Smooth muscle cell (in vitro differentiated cells): ENCODE data around the gene CCDC86. TPM values are rescaled to one million over a fixed set of nuclear protein-coding genes. Genes with fewer than 3 reads are reported as not detected.

Experiments used
- DNase-seq: peaks from one replicate; lab custom pipeline; 2025; ENCODE audit not compliant: unreplicated experiment; lab: John Stamatoyannopoulos, UW
- H2AFZ ChIP-seq: fragments of 200-600 bp; sonication (generic); 2 replicates; pipeline ENCODE4 v1.6.0; 2016; ENCODE audit warnings: antibody characterized with exemption, low read depth, mild to moderate bottlenecking
- H3F3A ChIP-seq: fragments of 200-600 bp; sonication (generic); 2 replicates; pipeline ENCODE4 v1.6.0; 2017; ENCODE audit warnings: antibody characterized with exemption, low read depth
- H3K27ac ChIP-seq: fragments of 200-600 bp; sonication (generic); 2 replicates; pipeline ENCODE4 v1.5.1; 2016; ENCODE audit warnings: low read depth, mild to moderate bottlenecking
- H3K27me3 ChIP-seq: fragments of 200-600 bp; sonication (generic); 2 replicates; pipeline ENCODE4 v1.6.1; 2016; ENCODE audit warnings: low read depth, mild to moderate bottlenecking
- H3K36me3 ChIP-seq: fragments of 200-600 bp; sonication (generic); 2 replicates; pipeline ENCODE4 v1.5.1; 2016; ENCODE audit warnings: low read depth
- H3K4me1 ChIP-seq: fragments of 200-600 bp; sonication (generic); 2 replicates; pipeline ENCODE4 v1.5.1; 2016; ENCODE audit warnings: low read depth
- H3K4me2 ChIP-seq: fragments of 200-600 bp; sonication (generic); 2 replicates; pipeline ENCODE4 v1.6.0; 2016; ENCODE audit warnings: mild to moderate bottlenecking
- H3K4me3 ChIP-seq: fragments of 200-600 bp; sonication (generic); 2 replicates; pipeline ENCODE4 v1.5.1; 2016; ENCODE audit warnings: mild to moderate bottlenecking
- H3K79me2 ChIP-seq: fragments of 200-600 bp; sonication (generic); 2 replicates; pipeline ENCODE4 v1.6.0; 2016; ENCODE audit warnings: low read depth, mild to moderate bottlenecking
- H3K9ac ChIP-seq: fragments of 200-600 bp; sonication (generic); 2 replicates; pipeline ENCODE4 v1.6.0; 2016; ENCODE audit warnings: low read depth
- H3K9me3 ChIP-seq: fragments of 200-600 bp; sonication (generic); replicated peaks from 2 replicates; pipeline ENCODE4 v1.5.1; 2016; ENCODE audit warnings: low read depth
- H4K20me1 ChIP-seq: fragments of 200-600 bp; sonication (generic); 2 replicates; pipeline ENCODE4 v1.6.0; 2016; ENCODE audit warnings: low read depth
- CTCF ChIP-seq: fragments of 200-600 bp; sonication (generic); IDR thresholded peaks from 2 replicates; pipeline ENCODE4 v1.5.1; 2017; ENCODE audit warnings: borderline replicate concordance, mild to moderate bottlenecking, antibody characterized with exemption; ENCODE audit not compliant: insufficient read depth, poor library complexity, severe bottlenecking
- WGBS: methylation state at CpG from one replicate; pipeline ENCODE4 v1.1.7; 2016; ENCODE audit warnings: low lambda C conversion rate; 5-methylcytosine and 5-hydroxymethylcytosine counted together
- polyA plus RNA-seq: library from polyadenylated mRNA; unstranded; fragments of >200 nt; fragmentation: Nextera tagmentation; extraction: Ambion mirVana; gene quantifications from 2 replicates; pipeline ENCODE4 v1.2.1, GENCODE V29; 2016
- total RNA-seq: library from RNA; depleted of rRNA; stranded (reverse); fragments of >200 nt; gene quantifications from 2 replicates; pipeline ENCODE4 v1.2.3, GENCODE V29; 2014

The CCDC86 gene
- total and polyA plus RNA-seq, 2 experiments from 2014 or later = 7.5 to 24.2 TPM

- no peak for TF ChIP-seq CTCF
- Histone ChIP-seq H3K27ac (no peak overlapping the region), H3K4me1 (peaks cover 18% of the 10 kb centered on the region), H3K4me3 (peak overlapping the region; percentile 85), H4K20me1 (no peaks in the 10 kb centered on the region), H2AFZ (no peak overlapping the region), H3F3A (no peaks in the 10 kb centered on the region), H3K9me3 (no peaks in the 10 kb centered on the region), H3K4me2 (peak overlapping the region; percentile 100), H3K36me3 (no peaks in the 10 kb centered on the region), H3K9ac (peak overlapping the region; percentile 10), H3K79me2 (peaks cover 21% of the 10 kb centered on the region), H3K27me3 (no peaks in the 10 kb centered on the region)
- 76% methylated on average over 10 of the region's 10 CpGs for WGBS
- DNase-seq = no peak
Measured at GRCh38 chr11:60844045-60844869, 2.3 kb downstream of the CCDC86 start.

- H3K9me3 ChIP-seq = no peaks in the 10 kb centered on the region
- H3K9ac ChIP-seq = peak overlapping the region; percentile 10
- H3K79me2 ChIP-seq = peaks cover 21% of the 10 kb centered on the region
- H3K27me3 ChIP-seq = no peaks in the 10 kb centered on the region
- H2AFZ ChIP-seq = no peak overlapping the region
- H3K4me2 ChIP-seq = peak overlapping the region; percentile 100
- no peaks in the 10 kb centered on the region for H3F3A ChIP-seq
- no peak for DNase-seq
- H3K36me3 ChIP-seq = no peaks in the 10 kb centered on the region
- WGBS = 78% methylated on average over 4 of the region's 4 CpGs
- no peaks in the 10 kb centered on the region for H4K20me1 ChIP-seq
- TF ChIP-seq CTCF = no peak
- H3K27ac ChIP-seq = no peak overlapping the region
- H3K4me1 ChIP-seq = peaks cover 18% of the 10 kb centered on the region
- H3K4me3 ChIP-seq = no peak overlapping the region
Measured at GRCh38 chr11:60844870-60845221, 2.9 kb downstream of the CCDC86 start.

- no peaks in the 10 kb centered on the region for H3F3A ChIP-seq
- H3K4me2 ChIP-seq = no peak overlapping the region
- no peaks in the 10 kb centered on the region for H3K36me3 ChIP-seq
- WGBS = 94% methylated on average over 8 of the region's 8 CpGs
- peaks cover 18% of the 10 kb centered on the region for H3K4me1 ChIP-seq
- no peak for TF ChIP-seq CTCF
- H3K27me3 ChIP-seq = no peaks in the 10 kb centered on the region
- H3K4me3 ChIP-seq = no peak overlapping the region
- no peaks in the 10 kb centered on the region for H4K20me1 ChIP-seq
- no peak overlapping the region for H2AFZ ChIP-seq
- H3K9me3 ChIP-seq = no peaks in the 10 kb centered on the region
- DNase-seq = no peak
- peaks cover 21% of the 10 kb centered on the region for H3K79me2 ChIP-seq
- no peak overlapping the region for H3K9ac ChIP-seq
- H3K27ac ChIP-seq = no peak overlapping the region
Measured at GRCh38 chr11:60845338-60845737, 3.4 kb downstream of the CCDC86 start.

- no peaks in the 10 kb centered on the region for H3F3A ChIP-seq
- no peak overlapping the region for H3K9ac ChIP-seq
- no peak for DNase-seq
- no peaks in the 10 kb centered on the region for H4K20me1 ChIP-seq
- H3K27me3 ChIP-seq = peaks cover 4% of the 10 kb centered on the region
- H3K4me1 ChIP-seq = peaks cover 18% of the 10 kb centered on the region
- 99% methylated on average over 13 of the region's 13 CpGs for WGBS
- no peak overlapping the region for H3K4me2 ChIP-seq
- no peak for TF ChIP-seq CTCF
- H3K9me3 ChIP-seq = no peaks in the 10 kb centered on the region
- H2AFZ ChIP-seq = no peak overlapping the region
- H3K4me3 ChIP-seq = no peak overlapping the region
- no peaks in the 10 kb centered on the region for H3K36me3 ChIP-seq
- peaks cover 19% of the 10 kb centered on the region for H3K79me2 ChIP-seq
- no peak overlapping the region for H3K27ac ChIP-seq
Measured at GRCh38 chr11:60847281-60847680, 5.4 kb downstream of the CCDC86 start.
